ENCODE results near the gene ENTHD1.
"Not testable (repeated sequence)": the region's sequence is repeated elsewhere in the genome, so short reads cannot be mapped to it uniquely, and the experiment has no call there.

Gene ENTHD1

DNA sequence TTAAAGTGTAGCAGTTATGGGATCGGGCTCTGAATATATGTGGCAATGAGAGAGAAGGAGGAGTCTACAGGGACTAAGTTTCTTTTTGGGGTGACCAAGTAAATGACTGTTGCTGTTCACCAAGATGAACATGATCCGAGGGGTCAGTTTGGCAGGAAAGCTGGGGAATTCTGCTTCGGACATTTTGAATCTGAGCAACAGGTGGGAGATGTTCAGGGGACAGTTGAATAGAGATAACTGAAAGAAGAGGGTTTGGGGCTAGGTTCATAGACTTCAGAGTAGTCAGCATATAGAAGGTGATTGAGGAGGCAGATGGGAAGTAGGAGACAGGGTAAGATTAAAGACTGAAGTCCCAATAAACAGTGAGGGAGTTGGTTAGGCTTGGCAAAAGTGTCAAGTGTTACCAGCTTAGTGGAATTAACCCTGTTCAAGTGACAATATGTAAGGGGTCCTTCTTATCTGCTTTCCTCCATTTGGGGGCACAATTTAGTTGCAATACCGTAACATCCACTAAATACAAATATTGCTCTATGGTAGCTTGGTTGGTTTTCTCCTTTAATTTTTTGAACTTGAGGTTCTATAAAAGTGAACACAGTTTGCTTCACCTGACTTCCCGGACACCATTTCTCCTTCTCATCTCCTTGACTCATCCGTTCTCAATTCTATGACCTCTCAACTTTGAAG, 2.9 kb upstream of the ENTHD1 start:
- no peak for DNase-seq

DNA sequence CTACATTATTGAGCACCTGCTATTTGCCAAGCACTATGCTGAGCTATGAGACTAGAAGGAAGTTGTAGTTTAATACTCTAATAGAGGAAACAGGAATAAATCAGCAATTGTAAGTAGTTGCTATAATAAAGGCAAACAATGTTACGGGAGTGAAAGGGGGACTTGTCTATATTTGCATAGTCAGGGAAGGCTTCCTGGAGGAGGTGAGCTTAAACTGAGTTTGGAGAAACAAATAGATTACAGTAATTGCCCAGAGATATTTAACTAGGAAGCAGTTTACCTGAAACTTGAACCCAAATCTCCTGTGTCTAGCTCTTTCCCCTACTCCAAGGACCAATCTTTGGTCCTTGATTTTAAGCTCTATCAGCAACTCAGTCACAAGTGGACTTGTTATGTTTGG, 2.1 kb upstream of the ENTHD1 start:
- no peak for DNase-seq

DNA sequence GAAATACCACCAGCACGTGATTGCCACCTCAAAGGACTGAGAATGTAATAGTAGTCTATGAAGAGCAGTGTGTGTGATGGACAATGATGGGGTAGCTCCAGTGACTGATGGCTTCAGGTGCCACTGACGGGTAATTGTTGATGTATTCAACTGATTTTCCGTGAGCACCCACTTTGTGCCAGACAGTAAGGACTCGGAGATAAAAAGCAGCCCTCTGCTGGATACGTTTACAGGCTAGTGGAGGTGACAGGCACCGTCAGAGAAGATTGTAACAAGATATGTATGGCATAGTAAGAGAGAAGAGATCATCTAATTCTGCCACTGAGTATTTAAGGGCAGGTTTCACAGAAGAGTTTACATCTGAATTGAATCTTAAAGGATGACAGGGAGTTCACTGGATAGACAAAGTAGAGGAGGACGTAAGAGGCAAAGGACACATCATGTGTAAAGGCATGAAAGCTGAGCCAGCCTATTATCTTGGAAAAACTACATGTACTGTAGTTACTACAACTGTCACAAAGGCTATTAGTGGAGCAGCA, 1.1 kb upstream of the ENTHD1 start:
- no peak for DNase-seq

DNA sequence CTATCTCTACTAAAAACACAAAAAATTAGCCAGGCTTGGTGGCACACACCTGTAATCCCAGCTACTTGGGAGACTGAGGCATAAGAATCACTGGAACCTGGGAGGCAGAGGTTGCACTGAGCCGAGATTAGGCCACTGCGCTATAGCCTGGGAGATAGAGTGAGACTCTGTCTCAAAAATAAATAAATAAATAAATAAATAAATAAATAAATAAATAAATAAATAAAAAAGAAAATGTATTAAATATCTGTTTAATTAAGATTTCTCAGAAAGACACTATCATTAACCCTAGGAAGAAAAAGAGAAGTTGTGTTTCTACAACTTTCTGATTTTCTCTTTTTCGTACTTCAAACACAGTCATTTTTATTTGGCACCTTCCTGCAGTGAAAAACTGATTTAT, 3.6 kb downstream of the ENTHD1 start:
- DNase-seq = not testable (repeated sequence)

DNA sequence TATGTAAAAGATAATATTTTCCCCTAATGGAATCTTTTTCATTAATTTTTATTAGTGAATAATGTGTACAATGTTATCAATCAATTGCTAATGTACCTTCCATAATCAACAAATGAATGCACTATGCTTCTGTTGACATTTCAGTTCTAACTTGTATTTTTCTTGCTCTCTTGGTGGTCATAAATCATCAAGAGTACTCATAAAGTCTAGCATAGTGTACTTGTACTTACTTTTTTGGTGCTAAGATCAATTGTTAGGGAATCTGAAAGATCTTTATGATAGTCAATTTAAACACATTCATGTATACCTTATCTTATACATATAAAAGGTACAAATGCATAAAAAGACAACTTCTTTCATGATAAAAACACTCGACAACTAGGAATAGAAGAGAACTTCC, 10.5 kb downstream of the ENTHD1 start:
- no peak for DNase-seq

DNA sequence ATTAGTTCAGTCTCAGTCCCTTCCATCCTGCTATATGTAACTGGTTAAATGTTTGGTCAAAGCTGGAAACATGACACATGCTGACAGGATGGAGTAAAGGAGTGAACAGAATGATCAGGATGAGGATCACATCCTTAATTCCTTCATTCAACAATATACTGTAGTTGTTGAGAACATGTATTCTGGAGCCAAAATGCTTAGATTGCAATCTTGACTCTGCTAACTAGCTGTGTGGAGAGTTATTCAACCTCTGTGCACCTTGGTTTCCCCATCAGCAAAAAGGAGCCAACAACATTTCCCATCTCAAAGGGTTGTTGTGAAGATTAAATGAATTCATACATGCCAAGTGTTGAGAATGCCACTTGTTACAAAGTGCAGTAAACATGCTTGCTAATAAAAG, 12.8 kb downstream of the ENTHD1 start:
- no peak for DNase-seq

DNA sequence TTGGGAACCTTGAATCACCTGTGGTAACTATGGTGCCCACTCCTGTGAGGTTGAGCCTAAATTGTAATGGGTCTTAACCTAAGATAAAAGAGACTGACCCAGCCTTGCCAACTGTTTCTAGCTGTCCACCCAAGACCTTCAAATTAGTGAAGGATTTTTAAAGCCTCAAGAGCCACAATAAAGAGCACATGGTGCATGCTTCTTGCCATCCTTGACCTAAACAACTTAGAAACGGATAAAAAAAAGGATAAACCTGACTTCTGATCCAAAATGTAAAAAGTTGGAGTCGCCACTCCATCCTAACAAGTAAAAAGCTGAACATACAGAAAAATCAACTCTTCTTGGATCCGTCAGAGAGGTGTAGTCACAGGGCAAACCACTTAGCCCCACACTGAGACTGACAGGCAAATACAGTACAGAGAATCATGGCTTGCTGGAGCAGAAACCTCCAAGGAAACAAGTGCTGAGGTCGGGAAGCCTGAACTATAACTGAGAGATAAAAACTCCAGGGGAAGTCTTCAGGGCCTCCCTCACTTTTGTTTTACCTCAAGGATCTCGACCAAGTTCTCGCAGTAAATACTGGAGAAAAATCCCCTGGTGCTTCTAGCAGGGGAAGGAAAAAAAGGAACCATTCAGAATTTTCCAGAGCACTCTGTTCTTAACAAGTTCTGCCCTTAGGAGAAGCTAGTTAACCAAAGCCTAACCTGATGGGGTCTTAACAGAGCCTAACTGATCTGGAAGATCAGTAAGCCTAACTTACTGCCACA, 16.3 kb downstream of the ENTHD1 start:
- DNase-seq = no peak

DNA sequence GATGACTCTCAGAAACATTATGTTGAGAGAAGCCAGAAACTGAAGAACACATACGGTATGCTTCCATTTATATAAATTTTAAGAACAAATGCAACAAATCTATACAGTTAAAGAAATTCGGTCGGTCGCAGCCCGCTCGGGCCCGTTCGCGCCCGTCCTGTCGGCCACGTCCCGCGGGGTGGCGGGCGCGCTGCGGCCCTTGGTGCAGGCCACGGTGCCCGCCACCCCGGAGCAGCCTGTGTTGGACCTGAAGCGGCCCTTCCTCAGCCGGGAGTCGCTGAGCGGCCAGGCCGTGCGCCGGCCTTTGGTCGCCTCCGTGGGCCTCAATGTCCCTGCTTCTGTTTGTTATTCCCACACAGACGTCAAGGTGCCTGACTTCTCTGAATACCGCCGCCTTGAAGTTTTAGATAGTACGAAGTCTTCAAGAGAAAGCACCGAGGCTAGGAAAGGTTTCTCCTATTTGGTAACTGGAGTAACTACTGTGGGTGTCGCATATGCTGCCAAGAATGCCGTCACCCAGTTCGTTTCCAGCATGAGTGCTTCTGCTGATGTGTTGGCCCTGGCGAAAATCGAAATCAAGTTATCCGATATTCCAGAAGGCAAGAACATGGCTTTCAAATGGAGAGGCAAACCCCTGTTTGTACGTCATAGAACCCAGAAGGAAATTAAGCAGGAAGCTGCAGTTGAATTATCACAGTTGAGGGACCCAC, 18.2 kb downstream of the ENTHD1 start:
- DNase-seq = not testable (repeated sequence)

DNA sequence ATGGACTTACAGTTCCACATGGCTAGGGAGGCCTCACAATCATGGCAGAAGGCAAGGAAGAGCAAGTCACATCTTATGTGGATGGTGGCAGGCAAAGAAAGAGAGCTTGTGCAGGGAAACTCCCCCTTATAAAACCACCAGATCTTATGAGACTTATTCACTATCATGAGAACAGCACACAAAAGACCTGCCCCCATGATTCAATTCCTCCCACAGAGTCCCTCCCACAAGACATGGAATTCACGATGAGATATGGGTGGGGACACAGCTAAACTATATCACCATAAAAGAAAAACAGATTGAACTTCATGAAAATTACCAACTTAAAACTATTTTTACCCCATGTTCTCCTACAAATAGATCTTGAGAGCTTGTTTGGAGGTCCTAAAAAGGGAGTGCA, 19.6 kb downstream of the ENTHD1 start:
- no peak for DNase-seq

DNA sequence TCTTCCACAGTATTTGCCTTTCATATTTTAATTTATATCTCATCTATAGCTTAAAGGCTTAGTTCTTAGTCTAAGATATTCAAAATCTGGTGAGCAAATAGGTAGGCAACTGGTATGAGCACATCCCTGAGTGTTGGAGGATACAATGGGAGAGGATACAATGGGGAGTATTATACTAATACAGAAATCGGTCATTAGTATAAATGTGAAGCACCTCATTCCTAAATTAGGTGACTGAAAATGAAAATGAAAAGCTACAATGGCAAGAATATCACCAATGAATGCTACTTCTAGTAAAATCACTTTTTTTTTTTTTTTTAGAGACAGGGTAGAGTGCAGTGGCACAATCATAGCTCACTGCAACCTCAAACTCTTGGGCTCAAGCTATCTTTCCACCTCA, 21.0 kb downstream of the ENTHD1 start:
- DNase-seq = no peak

DNA sequence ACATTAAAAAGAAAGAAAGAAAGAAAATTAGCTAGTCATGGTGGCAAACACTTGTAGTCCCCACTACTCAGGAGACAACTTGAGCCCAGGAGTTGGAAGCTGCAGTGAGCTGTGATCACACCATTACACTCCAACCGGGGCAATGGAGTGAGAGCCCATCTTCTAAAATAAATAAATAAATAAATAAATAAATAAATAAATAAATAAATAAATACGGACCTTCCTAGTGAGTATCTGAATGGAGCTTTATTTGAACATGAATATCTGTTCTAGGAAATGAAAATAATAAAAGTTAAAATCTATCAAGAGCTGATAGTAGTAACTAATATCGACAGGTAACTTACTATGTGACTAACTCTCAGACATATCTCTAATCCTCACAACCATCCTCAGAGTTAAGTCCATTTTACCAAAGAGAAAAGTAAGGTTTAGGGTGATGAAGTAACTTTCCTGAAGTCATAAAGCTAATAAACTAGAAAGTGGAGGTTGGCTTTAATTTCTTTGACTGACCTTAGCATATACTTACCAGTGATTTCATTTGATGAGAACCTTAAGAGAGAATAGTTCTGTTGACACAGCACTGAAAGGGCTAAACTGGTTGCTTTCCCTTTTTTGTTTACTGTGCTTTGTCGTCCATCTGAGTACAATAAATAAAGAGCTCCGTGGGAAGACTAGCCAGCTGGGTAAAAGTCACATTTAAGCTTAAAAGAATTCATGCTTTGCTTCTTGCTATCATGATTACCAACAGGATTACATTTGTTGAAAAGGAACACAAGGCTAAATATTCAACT, 22.4 kb downstream of the ENTHD1 start:
- DNase-seq = no peak

DNA sequence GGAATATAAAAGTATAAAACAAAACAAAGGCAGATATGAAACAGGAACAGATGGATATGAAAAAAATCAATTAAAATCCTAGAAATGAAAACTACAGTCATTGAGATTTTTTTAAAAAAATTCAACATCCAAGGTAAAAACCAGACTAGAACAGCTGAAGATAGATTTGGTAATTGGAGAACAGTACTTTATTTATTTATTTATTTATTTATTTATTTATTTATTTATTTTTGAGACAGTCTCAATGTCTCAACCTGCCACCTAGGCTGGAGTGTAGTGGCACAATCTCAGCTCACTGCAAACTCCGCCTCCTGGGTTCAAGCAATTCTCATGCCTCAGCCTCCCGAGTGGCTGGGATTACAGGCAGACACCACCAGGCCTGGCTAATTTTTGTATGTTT, 23.8 kb downstream of the ENTHD1 start:
- DNase-seq = not testable (repeated sequence)

DNA sequence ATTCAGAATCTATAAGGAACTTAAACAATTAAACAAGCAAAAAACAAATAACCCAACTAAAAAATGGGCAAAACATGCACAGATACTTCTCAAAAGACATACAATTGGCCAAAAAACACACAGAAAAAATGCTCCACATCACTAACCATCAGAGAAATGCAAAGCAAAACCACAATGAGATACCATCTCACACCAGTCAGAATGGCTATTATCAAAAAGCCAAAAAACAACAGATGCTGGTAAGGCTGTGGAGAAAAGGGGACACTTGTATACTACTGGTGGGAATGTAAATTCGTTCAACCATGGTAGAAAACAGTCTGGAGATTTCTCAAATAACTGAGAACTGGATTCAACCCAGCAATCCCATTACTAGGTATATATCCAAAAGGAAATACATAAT, 24.8 kb downstream of the ENTHD1 start:
- DNase-seq = no peak

DNA sequence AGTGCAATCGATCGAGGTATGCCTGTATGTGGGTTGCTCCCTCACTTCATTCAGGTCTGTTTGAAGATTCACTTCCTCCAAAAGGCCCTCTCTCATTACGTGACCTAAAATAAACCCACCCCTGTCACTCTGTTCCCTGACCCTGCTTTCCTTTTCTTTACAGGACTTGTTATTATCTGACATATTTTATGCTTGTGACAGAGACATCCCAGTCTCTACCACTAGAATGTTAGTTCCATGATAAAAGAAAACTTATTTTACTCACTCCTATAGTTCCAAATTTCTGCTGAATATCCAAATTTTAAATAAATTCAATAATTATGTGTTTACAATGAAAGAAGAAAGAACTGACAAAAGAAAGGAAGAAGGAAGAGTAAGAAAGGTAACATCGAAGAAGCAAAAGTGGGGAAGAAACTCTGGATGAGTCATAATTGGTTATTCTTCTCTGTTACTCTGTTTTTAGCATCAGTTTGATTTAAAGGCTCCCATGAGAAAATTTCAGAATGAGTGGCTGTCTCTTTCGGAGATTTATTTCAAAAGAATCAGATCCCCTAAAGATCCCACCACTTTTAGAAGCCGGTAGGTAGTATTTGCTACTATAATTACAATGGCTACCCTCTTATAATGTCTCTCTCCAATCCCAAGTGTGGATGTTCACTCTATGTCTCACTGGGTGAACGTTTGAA, 33.5 kb downstream of the ENTHD1 start:
- DNase-seq = no peak

DNA sequence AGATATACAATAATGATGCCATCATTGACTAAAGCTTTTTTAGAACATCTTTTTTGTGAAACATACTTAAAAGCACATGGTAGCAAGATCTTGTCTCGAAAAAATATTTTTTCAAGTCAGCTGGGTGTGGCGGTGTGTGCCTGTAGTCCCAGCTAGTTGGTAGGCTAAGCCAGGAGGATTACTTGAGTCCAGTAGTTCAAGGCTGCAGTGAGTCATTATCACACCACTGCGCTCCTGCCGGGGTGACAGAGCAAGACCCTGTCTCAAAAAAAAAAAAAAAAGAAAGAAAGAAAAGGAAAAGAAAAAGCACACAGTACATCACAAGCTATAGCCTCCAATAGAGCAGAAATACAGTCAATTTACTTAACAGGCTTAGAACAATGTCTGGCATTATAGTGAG, 37.0 kb downstream of the ENTHD1 start:
- DNase-seq = no peak

DNA sequence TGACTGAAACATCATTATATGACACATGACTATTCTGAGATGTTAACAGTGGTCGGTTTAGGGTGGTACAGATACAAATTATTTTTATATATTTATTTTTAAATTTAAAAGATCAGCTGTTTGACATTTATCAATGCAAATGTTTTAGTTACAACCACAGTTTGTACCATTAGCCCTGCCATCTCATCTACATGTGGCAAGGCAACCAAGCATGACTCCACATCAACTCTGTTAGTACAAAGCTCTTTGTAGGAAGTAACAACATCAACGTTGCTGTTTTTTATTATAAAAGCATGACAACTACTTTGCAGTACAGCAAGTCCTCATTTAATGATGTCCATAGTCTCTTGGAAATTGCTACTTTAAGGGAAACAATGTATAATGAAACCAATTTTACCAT, 40.8 kb downstream of the ENTHD1 start:
- no peak for DNase-seq

DNA sequence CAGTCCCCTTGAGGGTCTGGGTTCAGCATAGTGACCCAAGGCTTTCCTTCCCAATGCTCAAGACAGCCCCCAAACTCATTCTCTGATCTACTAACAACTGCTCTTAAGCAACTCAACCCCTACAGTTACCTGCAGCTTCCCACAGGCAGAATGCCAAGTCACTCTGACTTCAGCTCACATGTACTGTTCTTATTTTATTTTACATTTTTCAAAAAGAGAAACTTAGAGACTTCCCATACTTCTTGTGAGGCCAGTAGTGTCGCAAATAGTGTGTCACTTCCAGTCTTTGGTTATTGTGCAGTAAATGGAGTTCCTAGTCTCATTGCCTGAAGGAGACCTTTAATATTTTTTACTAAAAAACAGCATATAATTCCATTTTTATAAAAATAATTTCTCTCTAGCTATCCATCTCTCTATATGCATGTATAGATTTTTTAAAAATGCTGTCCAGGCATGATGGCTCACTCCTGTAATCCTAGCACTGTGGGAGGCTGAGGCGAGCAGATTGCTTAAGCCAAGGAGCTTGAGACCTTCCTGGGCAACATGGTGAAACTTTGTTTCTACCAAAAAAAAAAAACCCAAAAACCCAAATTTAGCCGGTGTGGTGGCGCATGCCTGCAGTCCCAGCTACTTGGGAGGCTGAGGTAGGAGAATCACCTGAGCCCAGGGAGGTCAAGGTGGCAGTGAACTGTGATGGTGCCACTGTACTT, 41.8 kb downstream of the ENTHD1 start:
- DNase-seq = no peak

DNA sequence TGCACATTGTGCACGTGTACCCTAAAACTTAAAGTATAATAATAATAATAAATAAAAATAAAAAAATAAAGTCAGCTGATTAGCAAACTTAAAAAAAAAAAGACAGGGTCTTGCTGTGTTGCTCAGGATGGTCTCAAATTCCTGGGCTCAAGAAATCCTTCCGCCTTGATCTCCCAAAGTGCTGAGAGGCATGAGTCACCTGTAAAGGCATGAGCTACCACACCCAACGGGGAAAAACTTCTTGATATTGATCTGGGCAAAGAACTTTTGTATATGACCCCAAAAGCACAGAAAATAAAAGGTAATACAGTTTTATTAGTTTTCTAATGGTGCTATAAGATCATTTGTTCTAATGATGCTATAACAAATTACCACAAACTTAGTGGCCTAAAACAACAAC, 46.1 kb downstream of the ENTHD1 start:
- DNase-seq = no peak

DNA sequence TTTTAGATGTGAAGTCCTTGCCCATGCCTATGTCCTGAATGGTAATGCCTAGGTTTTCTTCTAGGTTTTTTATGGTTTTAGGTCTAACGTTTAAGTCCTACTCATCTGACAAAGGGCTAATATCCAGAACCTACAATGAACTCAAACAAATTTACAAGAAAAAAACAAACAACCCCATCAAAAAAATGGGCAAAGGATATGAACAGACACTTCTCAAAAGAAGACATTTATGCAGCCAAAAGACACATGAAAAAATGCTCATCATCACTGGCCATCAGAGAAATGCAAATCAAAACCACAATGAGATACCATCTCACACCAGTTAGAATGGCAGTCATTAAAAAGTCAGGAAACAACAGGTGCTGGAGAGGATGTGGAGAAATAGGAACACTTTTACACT, 47.0 kb downstream of the ENTHD1 start:
- not testable (repeated sequence) for DNase-seq

DNA sequence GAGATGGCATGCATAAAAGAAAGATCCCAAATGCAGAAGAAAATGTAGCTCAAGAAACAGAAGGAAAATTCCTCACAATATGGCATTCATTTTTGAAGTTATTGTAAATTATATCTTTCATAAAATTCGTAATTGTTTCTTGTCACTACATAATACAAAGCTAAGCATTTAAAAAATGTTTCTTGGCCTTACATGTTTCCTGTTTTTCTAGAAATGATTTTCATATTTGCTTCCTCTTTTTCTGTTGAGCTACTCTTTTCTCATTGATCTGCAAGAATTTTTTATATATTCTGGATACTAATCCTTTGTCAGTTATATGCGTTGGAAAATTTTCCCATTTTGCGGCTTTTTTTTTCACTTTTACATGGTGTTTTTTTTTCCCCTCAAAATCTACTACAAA, 48.0 kb downstream of the ENTHD1 start:
- no peak for DNase-seq

DNA sequence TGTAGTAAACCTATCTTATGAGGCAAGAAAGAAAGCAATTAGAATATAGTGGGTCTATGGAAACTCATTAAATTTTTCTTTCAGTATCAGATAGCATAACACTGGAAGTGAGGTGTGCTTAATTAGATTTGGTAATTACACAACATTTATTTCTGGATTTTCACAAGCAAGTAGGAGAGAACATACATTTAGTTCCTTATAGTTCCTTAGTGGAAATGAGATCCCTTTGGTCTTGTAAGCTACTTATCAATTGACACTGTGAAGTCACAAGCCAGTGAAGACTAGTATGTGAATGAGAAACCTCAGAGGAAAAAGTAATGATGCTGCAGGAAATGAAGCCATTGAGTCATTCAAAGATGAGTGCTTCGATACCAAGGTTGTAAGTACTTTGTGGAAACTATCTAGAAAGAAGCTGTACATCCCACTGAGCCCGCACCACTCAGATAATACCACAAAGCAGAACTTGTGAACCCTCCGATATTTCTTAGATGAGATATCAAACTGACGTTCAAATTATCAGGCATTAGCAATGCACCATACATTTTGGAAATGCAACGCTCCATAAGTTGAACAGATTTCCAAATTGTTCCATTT, 53.5 kb downstream of the ENTHD1 start:
- DNase-seq = no peak

Measured in amniotic stem cell (primary cell).